Gastroesophageal sphincter (tissue), 4 donors: Measurements from ENCODE around the gene HBA1. TPM values are rescaled to one million over a fixed set of nuclear protein-coding genes. Genes with fewer than 3 reads are reported as not detected.
"Not testable (repeated sequence)": the region's sequence is repeated elsewhere in the genome, so short reads cannot be mapped to it uniquely, and the experiment has no call there.

ENCODE experiments used
- ATAC-seq: fragments of 150-250 bp; one replicate; pipeline ENCODE4 v1.9.1; 2016; ENCODE audit warnings: mild to moderate bottlenecking, moderate library complexity
- H3K27ac ChIP-seq, 4 donors: fragments of 200-600 bp; sonication (generic) in 3 of 4; 1 replicate in 3 of 4; 2 replicates in 1 of 4; pipeline ENCODE4 v1.5.1; 2016 to 2019
- H3K27me3 ChIP-seq: fragments of 200-600 bp; sonication (generic); one replicate; pipeline ENCODE4 v1.5.1; 2019
- H3K36me3 ChIP-seq, 2 donors: fragments of 200-600 bp; sonication (generic); one replicate each; pipeline ENCODE4 v1.5.1; 2019; ENCODE audit warnings: control low read depth in 1 of 2
- H3K4me1 ChIP-seq, 3 donors: fragments of 200-600 bp; sonication (generic); 1 replicate in 2 of 3; 2 replicates in 1 of 3; pipeline ENCODE4 v1.5.1; 2016 to 2019; ENCODE audit warnings: control low read depth in 2 of 3
- H3K4me3 ChIP-seq, 2 donors: fragments of 200-600 bp; sonication (generic); one replicate each; pipeline ENCODE4 v1.5.1; 2019; ENCODE audit warnings: mild to moderate bottlenecking in 1 of 2, moderate library complexity in 1 of 2
- H3K9me3 ChIP-seq, 3 donors: fragments of 200-600 bp; sonication (generic); one replicate each; pipeline ENCODE4 v1.5.1; 2017 to 2019; ENCODE audit warnings: control low read depth in 2 of 3
- CTCF ChIP-seq, 4 experiments: fragments of 200-600 bp in 2 of 4; fragments of 450-650 bp in 2 of 4; sonication (generic) in 1 of 4; IDR thresholded peaks; one replicate each; pipeline ENCODE4 v1.5.1; 2017 to 2019; ENCODE audit warnings: antibody characterized with exemption in 4 of 4, mild to moderate bottlenecking in 2 of 4, moderate library complexity in 2 of 4
- EP300 ChIP-seq: sonication (generic); formaldehyde crosslinking; IDR thresholded peaks from one replicate; pipeline ENCODE4 v1.6.1; 2017; ENCODE audit warnings: antibody characterized with exemption, mild to moderate bottlenecking
- POLR2A ChIP-seq, 2 donors: fragments of 450-650 bp; IDR thresholded peaks; one replicate each; pipeline ENCODE4 v1.6.1; 2017; ENCODE audit warnings: antibody characterized with exemption in 2 of 2, mild to moderate bottlenecking in 2 of 2, moderate library complexity in 1 of 2
- POLR2AphosphoS5 ChIP-seq: sonication (generic); formaldehyde crosslinking; IDR thresholded peaks from one replicate; pipeline ENCODE4 v1.6.1; 2017; ENCODE audit warnings: antibody characterized with exemption
- WGBS, 2 donors: methylation state at CpG; one replicate each; pipeline ENCODE4 v1.1.5; 2018; ENCODE audit warnings: low coverage in 1 of 2; 5-methylcytosine and 5-hydroxymethylcytosine counted together
- small RNA-seq, 4 donors: library from RNA; depleted of rRNA; stranded (forward); fragments of <200 nt; gene quantifications; one replicate each; pipeline ENCODE3, GENCODE V24; 2016
- total RNA-seq, 4 donors: library from RNA; depleted of rRNA; stranded (reverse); fragments of >200 nt; gene quantifications; one replicate each; pipeline ENCODE4 v1.1.0, GENCODE V29; 2016

HBA1 gene
- total RNA-seq, 4 donors from 2014 or later: 15.5 to 96.7 (median 53.1) TPM; not detected in 1

- no peak for ATAC-seq
- no peak for TF ChIP-seq EP300
- no peak for TF ChIP-seq POLR2AphosphoS5
- no peak for TF ChIP-seq POLR2A (IDR thresholded peaks at IDR 0.05)
- TF ChIP-seq CTCF (IDR thresholded peaks at IDR 0.05): no peak
- H3K4me3 ChIP-seq: no peak overlapping the region
- WGBS, 2 donors: 93 to 100% methylated on average over 1 of the region's 4 CpGs
- no peaks in the 10 kb centered on the region for H3K9me3 ChIP-seq
- peaks cover 0 to 99% of the 10 kb centered on the region in 2 donors for H3K36me3 ChIP-seq
- no peak overlapping the region for H3K27ac ChIP-seq
- H3K27me3 ChIP-seq: no peaks in the 10 kb centered on the region
- H3K4me1 ChIP-seq: no peaks in the 10 kb centered on the region
Measured at GRCh38 chr16:203246-203645, 26.8 kb downstream of the HBA1 start.

GRCh38 chr16:204046-204445 lies 27.6 kb downstream of the HBA1 start:
- H3K4me3 ChIP-seq, ATAC-seq, H3K9me3 ChIP-seq, H3K4me1 ChIP-seq, H3K27ac ChIP-seq, H3K27me3 ChIP-seq: not testable (repeated sequence)
- H3K36me3 ChIP-seq: peaks cover 0 to 99% of the 10 kb centered on the region in 2 donors
- 92 to 94% methylated on average over 5 to 6 of the region's 9 CpGs for WGBS, 2 donors

GRCh38 chr16:209359-209758 lies 32.9 kb downstream of the HBA1 start:
- H3K9me3 ChIP-seq, H3K27me3 ChIP-seq, ATAC-seq, H3K4me3 ChIP-seq, H3K4me1 ChIP-seq, H3K27ac ChIP-seq: not testable (repeated sequence)
- WGBS, 2 donors: 72 to 84% methylated on average over 2 to 4 of the region's 4 CpGs
- peaks cover 0 to 100% of the 10 kb centered on the region in 2 donors for H3K36me3 ChIP-seq

- H3K9me3 ChIP-seq, H3K4me3 ChIP-seq, H3K27me3 ChIP-seq, H3K4me1 ChIP-seq, H3K27ac ChIP-seq, ATAC-seq: not testable (repeated sequence)
- WGBS, 2 donors: 67 to 93% methylated on average over 2 to 3 of the region's 14 CpGs
- peaks cover 0 to 100% of the 10 kb centered on the region in 2 donors for H3K36me3 ChIP-seq
Measured at GRCh38 chr16:211631-212180, 35.2 kb downstream of the HBA1 start.

GRCh38 chr16:212999-213398 lies 36.5 kb downstream of the HBA1 start:
- ATAC-seq: no peak
- TF ChIP-seq POLR2A (IDR thresholded peaks at IDR 0.05) (no peak), CTCF (IDR thresholded peaks at IDR 0.05) (no peak), POLR2AphosphoS5 (no peak), EP300 (no peak)
- Histone ChIP-seq H3K4me1 (no peaks in the 10 kb centered on the region), H3K4me3 (no peak overlapping the region), H3K27me3 (no peaks in the 10 kb centered on the region), H3K27ac (no peak overlapping the region), H3K36me3 (peaks cover 0 to 100% of the 10 kb centered on the region in 2 donors), H3K9me3 (no peaks in the 10 kb centered on the region)
- 90 to 94% methylated on average over 3 of the region's 3 CpGs for WGBS, 2 donors

GRCh38 chr16:220021-220420 lies 43.5 kb downstream of the HBA1 start:
- no peaks in the 10 kb centered on the region for H3K4me1 ChIP-seq

More at GRCh38 chr16:220021-220420, 43.5 kb downstream of the HBA1 start:
- H3K36me3 ChIP-seq: peaks cover 0 to 100% of the 10 kb centered on the region in 2 donors
- TF ChIP-seq POLR2AphosphoS5 (no peak), POLR2A (IDR thresholded peaks at IDR 0.05) (no peak), CTCF (IDR thresholded peaks at IDR 0.05) (no peak), EP300 (no peak)
- WGBS, 2 donors: 51 to 66% methylated on average over 4 of the region's 4 CpGs
- no peaks in the 10 kb centered on the region for H3K27me3 ChIP-seq
- H3K27ac ChIP-seq: no peak overlapping the region
- ATAC-seq: no peak
- no peak overlapping the region for H3K4me3 ChIP-seq
- no peaks in the 10 kb centered on the region for H3K9me3 ChIP-seq

Small RNAs within 50 kb of the gene (small RNA-seq; reads per million reads assigned to genes)
- gene RF00019: 0 reads per million in 4 donors

Other genes with a start within 250 kb of the HBA1 start
- gene POLR3K, start 123.1 kb upstream of the HBA1 start, total RNA-seq: 1 to 10 TPM; 2.6 to 5.1 (median 4.5) TPM
- gene SNRNP25, start 122.9 kb upstream of the HBA1 start, total RNA-seq: 10 to 100 TPM; 25.6 to 34.4 (median 28.5) TPM
- gene RHBDF1, start 104.0 kb upstream of the HBA1 start, total RNA-seq: 10 to 100 TPM; 21.0 to 52.3 (median 33.0) TPM
- gene MPG, start 98.5 kb upstream of the HBA1 start, total RNA-seq: 100 to 1,000 TPM in 2 of 4 donors, 10 to 100 TPM in 2; 57.4 to 114 (median 92.4) TPM
- gene NPRL3, start 38.0 kb upstream of the HBA1 start, total RNA-seq: 10 to 100 TPM in 3 of 4 donors, 1 to 10 TPM in 1; 6.5 to 15.7 (median 13.9) TPM
- gene HBZ, start 24.0 kb upstream of the HBA1 start, total RNA-seq: not detected
- gene HBM, start 10.7 kb upstream of the HBA1 start, total RNA-seq: 1 to 10 TPM in 1 of 4 donors, not detected in 3; 3.0 TPM
- gene HBA2, start 3.8 kb upstream of the HBA1 start, total RNA-seq: 10 to 100 TPM in 3 of 4 donors, not detected in 1; 40.9 to 72.6 (median 57.7) TPM
- gene HBQ1, start 3.8 kb downstream of the HBA1 start, total RNA-seq: not detected
- gene LUC7L, start 52.8 kb downstream of the HBA1 start, total RNA-seq: 100 to 1,000 TPM in 1 of 4 donors, 10 to 100 TPM in 3; 34.7 to 112 (median 59.6) TPM
- 100 to 1,000 TPM in 2 of 4 donors, 10 to 100 TPM in 2; 54.5 to 123 (median 93.2) TPM for gene FAM234A, start 58.1 kb downstream of the HBA1 start, total RNA-seq
- 10 to 100 TPM in 2 of 4 donors, 1 to 10 TPM in 2; 3.0 to 11.5 (median 10.1) TPM for gene RGS11, start 99.3 kb downstream of the HBA1 start, total RNA-seq
- gene ARHGDIG, start 103.9 kb downstream of the HBA1 start, total RNA-seq: 1 to 10 TPM; 1.2 to 2.7 (median 1.8) TPM
- under 1 TPM in 2 of 4 donors, not detected in 2; 0.81 to 0.93 TPM for gene PDIA2, start 106.5 kb downstream of the HBA1 start, total RNA-seq
- gene AXIN1, start 176.0 kb downstream of the HBA1 start, total RNA-seq: 10 to 100 TPM; 26.0 to 58.8 (median 32.9) TPM
- 10 to 100 TPM; 47.7 to 93.5 (median 55.8) TPM for gene MRPL28, start 193.9 kb downstream of the HBA1 start, total RNA-seq
- gene PGAP6, start 205.3 kb downstream of the HBA1 start, total RNA-seq: 10 to 100 TPM; 19.9 to 47.6 (median 24.3) TPM
- 100 to 1,000 TPM in 3 of 4 donors, 10 to 100 TPM in 1; 61.1 to 169 (median 136) TPM for gene NME4, start 220.5 kb downstream of the HBA1 start, total RNA-seq
- gene DECR2, start 225.2 kb downstream of the HBA1 start, total RNA-seq: 10 to 100 TPM; 11.7 to 25.4 (median 19.9) TPM
- 10 to 100 TPM; 47.4 to 88.9 (median 58.6) TPM for gene RAB11FIP3, start 249.0 kb downstream of the HBA1 start, total RNA-seq